Activated CD8-positive, alpha-beta memory T cell treated with anti-CD3 and anti-CD28 coated beads for 24 hours (primary cell): ENCODE data around the gene GHRH.

Experiments used
- DNase-seq: peaks from one replicate; pipeline ENCODE4 v3.0.0-alpha.2; 2020

GHRH gene

GRCh38 chr20:37261714-37262113, at the start of gene GHRH:
Gene GHRH (minus strand): TSS chr20:37261814. CDS start chr20:37256889, 4,925 bp downstream.
- DNase-seq, result no peak

- no peak for DNase-seq
These were observed 49.3 kb upstream of the GHRH start for GRCh38 chr20:37310951-37311350.

- no peak for DNase-seq
These were observed 48.4 kb upstream of the GHRH start for GRCh38 chr20:37309936-37310590.

GRCh38 chr20:37309290-37309689, 47.7 kb upstream of the GHRH start:
- DNase-seq, result no peak

GRCh38 chr20:37308086-37309050, 46.8 kb upstream of the GHRH start:
- no peak for DNase-seq

- no peak for DNase-seq
These were observed 44.2 kb upstream of the GHRH start for GRCh38 chr20:37305839-37306238.

GRCh38 chr20:37305079-37305478, 43.5 kb upstream of the GHRH start:
- DNase-seq, result no peak

GRCh38 chr20:37303637-37304036, 42.0 kb upstream of the GHRH start:
- DNase-seq, result no peak

- DNase-seq, result no peak
These were observed 41.4 kb upstream of the GHRH start for GRCh38 chr20:37302981-37303380.

GRCh38 chr20:37301558-37301957, 39.9 kb upstream of the GHRH start:
- no peak for DNase-seq

GRCh38 chr20:37301120-37301519, 39.5 kb upstream of the GHRH start:
- DNase-seq, result no peak

- no peak for DNase-seq
These were observed 38.3 kb upstream of the GHRH start for GRCh38 chr20:37299718-37300528.

- no peak for DNase-seq
These were observed 36.8 kb upstream of the GHRH start for GRCh38 chr20:37298190-37298939.

GRCh38 chr20:37297066-37297736, 35.6 kb upstream of the GHRH start:
- DNase-seq, result no peak

GRCh38 chr20:37296371-37296770, 34.8 kb upstream of the GHRH start:
- no peak for DNase-seq

GRCh38 chr20:37295595-37295994, 34.0 kb upstream of the GHRH start:
- no peak for DNase-seq

- no peak for DNase-seq
These were observed 33.4 kb upstream of the GHRH start for GRCh38 chr20:37295001-37295400.

- DNase-seq, result no peak
These were observed 32.8 kb upstream of the GHRH start for GRCh38 chr20:37294262-37294981.

- DNase-seq, result no peak
These were observed 31.8 kb upstream of the GHRH start for GRCh38 chr20:37293301-37293943.

- no peak for DNase-seq
These were observed 30.1 kb upstream of the GHRH start for GRCh38 chr20:37291724-37292126.
